BE2C (cell line): ENCODE results near the gene TNFRSF1B.

Experiments
- DNase-seq: peaks from one replicate; pipeline ENCODE4 v3.0.0-alpha.2; 2020
- H3K27me3 ChIP-seq: fragments of 250-450 bp; sonication (Bioruptor Pico); 2 replicates; pipeline ENCODE4 v1.5.1; 2020; ENCODE audit warnings: mild to moderate bottlenecking
- H3K36me3 ChIP-seq: fragments of 250-450 bp; sonication (Bioruptor Pico); 2 replicates; pipeline ENCODE4 v1.5.1; 2020; ENCODE audit warnings: mild to moderate bottlenecking
- H3K4me1 ChIP-seq: fragments of 250-450 bp; sonication (Bioruptor Pico); 2 replicates; pipeline ENCODE4 v1.5.1; 2020
- H3K4me3 ChIP-seq: 2 replicates; pipeline ENCODE4 v1.5.1; 2011; ENCODE audit warnings: low read depth, low read length
- H3K9me3 ChIP-seq: fragments of 250-450 bp; sonication (Bioruptor Pico); 2 replicates; pipeline ENCODE4 v1.5.1; 2020
- TF ChIP-seq, protein P1 (sequence below): IDR thresholded peaks from 2 replicates; pipeline ENCODE4 v1.5.1; 2012; ENCODE audit warnings: mild to moderate bottlenecking, low read depth, low read length

Gene TNFRSF1B

DNA sequence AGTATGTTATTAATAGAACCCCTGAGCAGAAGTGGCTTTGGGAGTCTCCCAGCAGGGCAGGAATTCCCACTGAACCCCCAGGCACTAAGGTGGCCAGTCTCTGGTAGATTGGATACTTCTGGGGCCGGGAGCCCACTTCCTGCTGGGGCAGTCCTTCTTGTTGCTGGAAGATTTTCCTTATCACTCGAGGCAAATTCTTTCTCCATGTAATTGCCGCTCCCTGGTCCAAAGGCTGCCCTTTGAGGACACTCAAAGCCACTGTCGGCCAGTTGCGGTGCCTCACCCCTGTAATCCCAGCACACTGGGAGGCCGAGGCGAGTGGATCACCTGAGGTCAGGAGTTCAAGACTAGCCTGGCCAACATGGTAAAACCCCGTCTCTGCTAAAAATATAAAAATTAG is 22.6 kb upstream of the TNFRSF1B start:
- no peaks in the 10 kb centered on the region for H3K36me3 ChIP-seq
- H3K27me3 ChIP-seq: no peaks in the 10 kb centered on the region
- H3K4me1 ChIP-seq: no peaks in the 10 kb centered on the region
- TF ChIP-seq, protein P1, sequence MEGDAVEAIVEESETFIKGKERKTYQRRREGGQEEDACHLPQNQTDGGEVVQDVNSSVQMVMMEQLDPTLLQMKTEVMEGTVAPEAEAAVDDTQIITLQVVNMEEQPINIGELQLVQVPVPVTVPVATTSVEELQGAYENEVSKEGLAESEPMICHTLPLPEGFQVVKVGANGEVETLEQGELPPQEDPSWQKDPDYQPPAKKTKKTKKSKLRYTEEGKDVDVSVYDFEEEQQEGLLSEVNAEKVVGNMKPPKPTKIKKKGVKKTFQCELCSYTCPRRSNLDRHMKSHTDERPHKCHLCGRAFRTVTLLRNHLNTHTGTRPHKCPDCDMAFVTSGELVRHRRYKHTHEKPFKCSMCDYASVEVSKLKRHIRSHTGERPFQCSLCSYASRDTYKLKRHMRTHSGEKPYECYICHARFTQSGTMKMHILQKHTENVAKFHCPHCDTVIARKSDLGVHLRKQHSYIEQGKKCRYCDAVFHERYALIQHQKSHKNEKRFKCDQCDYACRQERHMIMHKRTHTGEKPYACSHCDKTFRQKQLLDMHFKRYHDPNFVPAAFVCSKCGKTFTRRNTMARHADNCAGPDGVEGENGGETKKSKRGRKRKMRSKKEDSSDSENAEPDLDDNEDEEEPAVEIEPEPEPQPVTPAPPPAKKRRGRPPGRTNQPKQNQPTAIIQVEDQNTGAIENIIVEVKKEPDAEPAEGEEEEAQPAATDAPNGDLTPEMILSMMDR: no peak
- DNase-seq: no peak
- H3K9me3 ChIP-seq: no peaks in the 10 kb centered on the region
- no peak overlapping the region for H3K4me3 ChIP-seq

DNA sequence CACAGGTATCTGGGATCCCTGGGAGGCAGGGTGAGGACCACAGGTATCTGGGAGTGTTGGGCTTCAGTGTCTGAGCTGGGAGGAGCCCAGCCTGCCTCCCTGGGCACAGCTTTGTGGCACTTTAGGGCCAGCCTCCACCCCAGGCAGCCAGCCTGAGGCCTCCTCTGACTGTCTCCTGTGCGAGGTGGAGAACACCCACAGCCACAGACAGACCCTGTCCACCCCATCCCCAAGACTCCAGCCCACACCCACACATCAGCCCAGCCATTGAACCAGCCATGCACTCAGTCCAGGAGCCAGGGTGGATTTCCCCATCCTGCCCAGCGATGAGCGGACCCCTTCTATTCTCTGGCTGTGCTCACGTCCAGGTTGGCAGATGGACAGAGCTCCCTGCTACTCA is 21.8 kb upstream of the TNFRSF1B start:
- no peaks in the 10 kb centered on the region for H3K4me1 ChIP-seq
- H3K9me3 ChIP-seq: no peaks in the 10 kb centered on the region
- H3K27me3 ChIP-seq: no peaks in the 10 kb centered on the region
- DNase-seq: no peak
- H3K4me3 ChIP-seq: no peak overlapping the region
- TF ChIP-seq, protein P1: no peak
- no peaks in the 10 kb centered on the region for H3K36me3 ChIP-seq

DNA sequence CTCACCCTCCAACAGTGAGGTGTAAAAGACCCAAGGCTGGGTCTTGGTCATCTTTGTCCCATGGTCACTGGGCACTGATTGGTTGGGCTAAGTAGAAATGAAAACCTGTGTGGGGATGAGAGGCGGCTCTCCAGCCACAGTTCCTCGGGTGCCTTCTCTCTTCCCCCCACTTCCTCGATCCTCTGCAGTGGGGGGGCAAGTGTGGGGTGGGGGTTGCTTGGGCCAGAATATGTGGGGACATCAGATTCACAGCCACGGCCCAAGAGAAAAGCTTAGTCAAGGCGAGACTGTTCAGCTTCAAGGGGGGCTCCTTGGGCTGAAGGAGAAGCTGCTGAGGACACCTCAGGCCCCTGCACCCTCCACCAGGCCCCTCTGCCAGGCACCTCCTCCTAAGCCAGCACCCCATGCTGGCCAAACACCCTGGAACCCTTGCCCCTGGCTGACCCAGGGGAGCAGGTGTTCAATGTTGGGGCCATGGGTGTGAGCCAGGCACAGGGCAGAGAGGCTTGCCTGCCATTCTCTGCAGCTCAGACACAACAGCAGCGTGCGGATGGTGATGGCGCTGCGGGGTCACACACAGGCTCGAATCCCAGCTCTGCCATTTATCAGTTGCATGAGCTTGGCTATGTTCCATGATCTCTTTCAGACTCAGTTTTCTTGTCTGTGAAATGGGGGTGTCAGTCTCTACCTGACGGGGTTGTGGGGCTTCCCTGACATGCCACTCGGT is 21.0 kb upstream of the TNFRSF1B start:
- no peaks in the 10 kb centered on the region for H3K36me3 ChIP-seq
- no peaks in the 10 kb centered on the region for H3K4me1 ChIP-seq
- H3K27me3 ChIP-seq: no peaks in the 10 kb centered on the region
- DNase-seq: no peak
- TF ChIP-seq, protein P1: no peak
- H3K4me3 ChIP-seq: no peak overlapping the region
- no peaks in the 10 kb centered on the region for H3K9me3 ChIP-seq

DNA sequence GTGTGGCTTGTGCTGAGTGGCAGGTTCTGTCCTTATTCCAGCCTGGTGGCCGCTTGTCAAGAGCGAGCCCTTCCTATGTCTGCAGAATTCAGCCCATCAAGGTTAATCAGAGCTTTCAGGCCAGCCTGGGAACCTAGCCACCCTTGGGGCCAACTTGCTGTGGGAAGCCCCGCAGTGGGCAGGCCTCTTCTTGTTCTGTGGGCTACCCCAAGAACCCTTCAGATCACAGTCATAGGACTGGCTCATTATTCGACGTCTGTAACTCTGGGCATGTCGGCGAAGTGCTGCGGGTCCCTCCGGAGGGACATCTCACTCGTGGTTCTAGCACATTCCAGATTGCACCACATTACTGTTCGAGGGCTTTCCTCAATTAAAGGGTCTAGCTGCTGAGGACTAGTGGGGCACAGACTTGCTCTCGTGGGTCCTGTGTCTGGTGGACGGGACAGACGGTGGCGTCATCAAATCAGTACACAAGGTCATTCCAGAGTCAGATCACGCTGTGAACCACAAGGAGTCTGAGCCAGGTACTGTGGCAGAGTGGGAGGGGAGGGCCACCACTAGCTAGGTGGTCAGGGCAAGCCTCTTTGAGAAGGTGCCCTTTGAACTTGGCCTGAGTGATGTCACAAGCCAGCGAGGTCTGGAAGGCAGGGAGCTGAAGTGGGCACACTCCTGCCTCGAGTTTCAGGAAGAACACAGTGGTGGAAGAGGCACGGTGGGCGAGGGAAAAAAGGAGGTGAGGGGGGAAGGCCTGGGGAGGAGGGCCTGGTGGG is 20.3 kb upstream of the TNFRSF1B start:
- TF ChIP-seq, protein P1: no peak
- Histone ChIP-seq H3K9me3 (no peaks in the 10 kb centered on the region), H3K4me1 (no peaks in the 10 kb centered on the region), H3K27me3 (no peaks in the 10 kb centered on the region), H3K4me3 (no peak overlapping the region), H3K36me3 (no peaks in the 10 kb centered on the region)
- DNase-seq: no peak

DNA sequence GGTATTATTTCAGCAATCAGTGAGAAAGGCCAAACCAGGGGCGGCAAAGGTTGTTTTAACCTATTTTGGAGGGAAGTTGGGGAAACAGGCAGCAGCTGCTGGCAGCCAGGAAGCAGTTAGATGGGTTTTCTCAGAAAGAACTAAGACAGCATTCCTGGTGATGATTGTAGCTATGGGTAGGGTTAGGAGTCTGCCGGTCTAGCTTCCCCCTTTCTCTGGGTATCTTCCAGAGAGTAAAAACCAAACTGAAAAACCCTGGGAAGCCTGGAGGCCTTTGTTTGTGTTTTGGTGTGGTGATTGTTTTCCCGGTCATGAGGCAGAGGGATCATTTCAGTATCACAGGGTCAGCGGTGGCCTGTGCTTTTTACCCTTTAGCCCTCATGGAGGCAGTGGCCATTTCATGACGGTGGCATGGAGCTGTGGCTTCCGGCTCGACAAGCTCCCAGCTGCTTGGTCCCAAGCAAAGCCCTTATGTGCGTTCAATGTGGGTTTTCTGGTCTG is 19.5 kb upstream of the TNFRSF1B start:
- Histone ChIP-seq H3K4me1 (no peaks in the 10 kb centered on the region), H3K4me3 (no peak overlapping the region), H3K27me3 (no peaks in the 10 kb centered on the region), H3K9me3 (no peaks in the 10 kb centered on the region), H3K36me3 (no peaks in the 10 kb centered on the region)
- DNase-seq: no peak
- TF ChIP-seq, protein P1: no peak
